Endothelial cell of umbilical vein (primary cell): Measurements from ENCODE around the gene PROB1. TPM values are rescaled to one million over a fixed set of nuclear protein-coding genes. Genes with fewer than 3 reads are reported as not detected.

ENCODE experiments used
- BruUV-seq: library from RNA; stranded (reverse); fragments of 400-500 nt; replicated peaks from 2 replicates; lab custom pipeline; 2021; lab: Mats Ljungman, UMichigan
- CTCF ChIA-PET: fragments of 300-600, 350-600 bp; sonication (Branson Sonifier 250); formaldehyde crosslinking; loops from one replicate; lab custom pipeline; 2021; ENCODE audit warnings: antibody characterized with exemption, inconsistent platforms; lab: Charles Lee
- POLR2A ChIA-PET: fragments of 300-600, 350-600 bp; sonication (Branson Sonifier 250); formaldehyde crosslinking; loops from one replicate; lab custom pipeline; 2021; ENCODE audit warnings: antibody characterized with exemption, inconsistent platforms; lab: Charles Lee
- DNase-seq: peaks from one replicate; pipeline ENCODE4 v3.0.0-alpha.2; 2011; ENCODE audit warnings: low read depth, low spot score
- FAIRE-seq: peaks from 2 replicates; lab custom pipeline; 2011; peaks lifted over from hg19 to GRCh38; lab: Jason Lieb, UNC
- H2AFZ ChIP-seq: 2 replicates; pipeline ENCODE4 v1.6.0; 2012; ENCODE audit warnings: low read depth, low read length, control low read depth, inconsistent platforms
- H3K27ac ChIP-seq: 2 replicates; pipeline ENCODE4 v1.5.1; 2011; ENCODE audit warnings: low read depth, mild to moderate bottlenecking, control low read depth, low read length, moderate library complexity; ENCODE audit not compliant: insufficient read depth
- H3K27me3 ChIP-seq, 2 experiments: 2 replicates each; pipeline versions ENCODE4 v1.6.0 to v1.6.1; 2011; ENCODE audit warnings: low read length in 2 of 2, mixed read lengths in 1 of 2; ENCODE audit not compliant: control insufficient read depth in 2 of 2, insufficient read depth in 2 of 2
- H3K36me3 ChIP-seq, 2 experiments: 2 replicates in 1 of 2; 3 replicates in 1 of 2; pipeline ENCODE4 v1.5.1; 2011; ENCODE audit warnings: low read length in 2 of 2, mild to moderate bottlenecking in 1 of 2, moderate library complexity in 1 of 2; ENCODE audit not compliant: control insufficient read depth in 2 of 2, insufficient read depth in 2 of 2; ENCODE audit errors: extremely low read depth in 1 of 2
- H3K4me1 ChIP-seq: 3 replicates; pipeline ENCODE4 v1.5.1; 2011; ENCODE audit warnings: mild to moderate bottlenecking, low read length; ENCODE audit not compliant: control insufficient read depth, insufficient read depth; ENCODE audit errors: extremely low read depth
- H3K4me2 ChIP-seq: 2 replicates; pipeline ENCODE4 v1.6.1; 2011; ENCODE audit warnings: low read length, control low read depth, mixed read lengths; ENCODE audit not compliant: insufficient read depth
- H3K4me3 ChIP-seq, 3 experiments: fragments of 200-600 bp in 1 of 3; sonication (generic), shearing (Covaris generic) in 1 of 3; replicated peaks in 1 of 3; 2 replicates each; pipeline ENCODE4 v1.5.1; 2011 to 2016; ENCODE audit warnings: control low read depth in 3 of 3, low read length in 3 of 3, mild to moderate bottlenecking in 2 of 3, inconsistent platforms in 1 of 3, low read depth in 1 of 3, moderate library complexity in 1 of 3; ENCODE audit not compliant: insufficient read depth in 1 of 3
- H3K79me2 ChIP-seq: 2 replicates; pipeline ENCODE4 v1.6.0; 2012; ENCODE audit warnings: low read length, inconsistent platforms; ENCODE audit not compliant: control insufficient read depth, insufficient read depth
- H3K9ac ChIP-seq: replicated peaks from 2 replicates; pipeline ENCODE3; 2011; ENCODE audit warnings: low read length, control low read depth; ENCODE audit not compliant: insufficient read depth; ENCODE audit errors: extremely low read depth
- H3K9me1 ChIP-seq: replicated peaks from 3 replicates; pipeline ENCODE4 v1.6.0; 2011; ENCODE audit warnings: mild to moderate bottlenecking, low read length; ENCODE audit not compliant: control insufficient read depth, insufficient read depth; ENCODE audit errors: extremely low read depth
- H3K9me3 ChIP-seq: replicated peaks from 2 replicates; pipeline ENCODE4 v1.5.1; 2012; ENCODE audit warnings: low read length, inconsistent platforms; ENCODE audit not compliant: control insufficient read depth, insufficient read depth
- H4K20me1 ChIP-seq: replicated peaks from 2 replicates; pipeline ENCODE3; 2011; ENCODE audit warnings: mild to moderate bottlenecking, low read length; ENCODE audit not compliant: control insufficient read depth, insufficient read depth; ENCODE audit errors: extremely low read depth
- FOS ChIP-seq: IDR thresholded peaks from 2 replicates; pipeline ENCODE4 v1.6.1; 2011; ENCODE audit warnings: mild to moderate bottlenecking, low read length, moderate library complexity, borderline replicate concordance; ENCODE audit not compliant: insufficient read depth
- JUN ChIP-seq: IDR thresholded peaks from 2 replicates; pipeline ENCODE4 v1.6.1; 2011; ENCODE audit warnings: borderline replicate concordance, low read depth; ENCODE audit not compliant: insufficient read length, insufficient read depth
- MYC ChIP-seq: IDR thresholded peaks from one replicate; pipeline ENCODE4 v1.6.1; 2011; ENCODE audit warnings: mild to moderate bottlenecking, low read depth, low read length
- POLR2A ChIP-seq: IDR thresholded peaks from 2 replicates; pipeline ENCODE4 v1.6.1; 2012; ENCODE audit warnings: low read depth, mild to moderate bottlenecking, control low read depth, low read length
- POLR2AphosphoS5 ChIP-seq: IDR thresholded peaks from 2 replicates; pipeline ENCODE4 v1.6.1; 2012; ENCODE audit warnings: low read depth, mild to moderate bottlenecking, control low read depth, low read length, moderate library complexity; ENCODE audit not compliant: insufficient read depth
- dilution Hi-C: fragments of 300-500 bp; cut with MboI; formaldehyde crosslinking; loops from one replicate; pipeline ENCODE4 v1.15.0; 2019; ENCODE audit warnings: low sequenced_read_pairs; ENCODE audit not compliant: extremely low pct_ligation_motif_present
- intact Hi-C: fragments of 100-400 bp; cut with micrococcal nuclease; formaldehyde crosslinking; loops from one replicate; pipeline ENCODE4 v1.10.0; 2022
- polyA plus RNA-seq, 4 experiments: library from polyadenylated mRNA; depleted of rRNA in 3 of 4; stranded (reverse) in 3 of 4; unstranded in 1 of 4; fragments of >200 nt; gene quantifications; 2 replicates each; pipeline versions ENCODE4 v1.2.1 to v1.2.3, GENCODE V29; 2011 to 2012; ENCODE audit warnings: missing spikeins in 1 of 4
- total RNA-seq: library from RNA; stranded (reverse); gene quantifications from 2 replicates; pipeline ENCODE4 v1.2.3, GENCODE V29; 2021

Gene PROB1
- total and polyA plus RNA-seq, 2 donors (not counting 3 experiments of a cell fraction or from before 2014, with no cell fraction given) = 0.47 to 1.9 TPM

DNA sequence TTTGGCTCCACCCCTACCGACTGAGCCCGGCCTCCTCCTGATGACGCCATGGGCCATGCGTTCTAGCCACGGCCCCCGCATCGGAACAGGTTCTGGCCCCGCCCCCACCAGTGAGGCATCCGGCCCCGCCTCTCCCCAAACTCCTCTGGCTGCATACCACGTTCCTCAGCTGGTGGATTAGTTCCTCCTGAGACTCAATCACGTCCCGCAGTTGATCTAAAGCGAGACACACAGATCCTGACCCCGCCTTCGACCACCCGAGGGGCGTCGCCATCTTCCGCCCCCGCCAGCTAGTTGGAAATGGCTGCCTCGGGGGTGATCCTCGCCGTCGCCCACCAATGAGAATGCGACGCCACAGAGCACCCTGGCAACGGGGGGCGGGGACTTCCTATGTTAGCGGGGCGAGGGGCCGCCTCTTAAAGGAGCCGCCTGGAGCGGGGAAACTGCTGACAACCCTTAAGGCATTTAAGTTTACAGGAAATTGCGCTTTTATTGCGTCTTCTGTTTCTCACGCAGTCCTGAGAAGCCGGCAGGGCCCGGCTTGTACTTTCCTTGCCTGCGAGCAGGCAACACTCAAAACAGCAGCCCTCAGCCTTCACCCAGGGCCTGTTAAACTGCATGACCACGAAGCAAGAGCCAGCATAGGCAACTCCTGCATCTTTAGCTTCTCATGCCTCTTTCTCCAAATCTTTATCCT lies 9.0 kb upstream of the PROB1 start, which contains the start of gene SPATA24:
SPATA24 (minus strand) TSS at position 303 of the 697 bp plus-strand sequence; CDS start at position 274, 29 bp downstream.
- H3K79me2 ChIP-seq = no peaks in the 10 kb centered on the region
- no peaks in the 10 kb centered on the region for H3K9me3 ChIP-seq
- H3K27me3 ChIP-seq = no peaks in the 10 kb centered on the region
- no peak for TF ChIP-seq FOS
- TF ChIP-seq POLR2A = peak; percentile 51
- peak; percentile 43 for TF ChIP-seq POLR2AphosphoS5
- intact Hi-C loops (loop anchor here (10.0 kb wide), 1 partner anchor 209 kb away; the partner anchor contains the start of gene SIL1), dilution Hi-C loops (no loop called here)
- peak within 1 kb of the TSS; percentile 99 for H2AFZ ChIP-seq
- H3K4me1 ChIP-seq = peaks cover 14% of the 10 kb centered on the region
- peak within 1 kb of the TSS; percentile 92 for H3K4me2 ChIP-seq
- FAIRE-seq = peak; percentile 99
- no peaks in the 10 kb centered on the region for H3K9me1 ChIP-seq
- ChIA-PET POLR2A (interaction anchor here (0.6 to 0.9 kb wide), 3 partner anchors 58 to 205 kb away, joined by 3 to 4 read pairs (median 3); partner anchors contain the start of genes ECSCR and PAIP2), CTCF (interaction anchor here (0.9 to 1.5 kb wide), 2 partner anchors 15 to 118 kb away, joined by 3 read pairs; no protein-coding TSS in a partner anchor)
- H3K9ac ChIP-seq = peak within 1 kb of the TSS; percentile 70
- H3K27ac ChIP-seq = peak within 1 kb of the TSS; percentile 67
- no peaks in the 10 kb centered on the region for H3K36me3 ChIP-seq
- BruUV-seq = no TSS peak
- peak; percentile 98 for DNase-seq
- peak within 1 kb of the TSS; percentile 4 to 77 (median 48) for H3K4me3 ChIP-seq
- H4K20me1 ChIP-seq = no peaks in the 10 kb centered on the region

DNA sequence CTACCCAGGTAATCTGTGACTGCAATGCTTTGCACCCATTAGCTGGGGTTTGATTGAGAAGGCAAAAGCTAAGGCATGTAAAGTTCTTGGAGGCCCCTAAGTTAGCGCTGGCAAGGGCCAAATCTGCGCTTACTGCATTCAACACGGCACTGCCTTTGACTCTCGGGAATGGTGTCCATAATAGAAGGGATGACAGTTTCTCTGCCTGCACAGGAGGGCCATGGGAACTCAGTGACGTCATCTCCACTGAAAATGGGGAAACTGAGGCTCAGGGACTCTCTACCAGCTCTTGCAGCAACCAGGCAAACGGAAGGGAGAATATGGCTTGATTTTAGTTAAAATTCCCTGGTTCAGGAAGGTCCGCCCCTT lies 8.5 kb upstream of the PROB1 start:
- Histone ChIP-seq H3K27ac (peak overlapping the region; percentile 67), H3K9me3 (no peaks in the 10 kb centered on the region), H3K4me2 (peak overlapping the region; percentile 92), H4K20me1 (no peaks in the 10 kb centered on the region), H3K4me3 (peak overlapping the region; percentile 4 to 77 (median 48)), H3K36me3 (no peaks in the 10 kb centered on the region), H3K4me1 (peaks cover 14% of the 10 kb centered on the region), H2AFZ (peak overlapping the region; percentile 91), H3K79me2 (no peaks in the 10 kb centered on the region), H3K27me3 (no peaks in the 10 kb centered on the region), H3K9me1 (no peaks in the 10 kb centered on the region), H3K9ac (peak overlapping the region; percentile 70)
- ChIA-PET POLR2A (interaction anchor here (0.6 to 0.9 kb wide), 3 partner anchors 59 to 205 kb away, joined by 3 to 4 read pairs (median 3); partner anchors contain the start of genes ECSCR and PAIP2), CTCF (interaction anchor here (0.9 to 1.5 kb wide), 2 partner anchors 16 to 118 kb away, joined by 3 read pairs; no protein-coding TSS in a partner anchor)
- intact Hi-C loops (loop anchor here (10.0 kb wide), 1 partner anchor 209 kb away; the partner anchor contains the start of gene SIL1), dilution Hi-C loops (no loop called here)
- no peak for FAIRE-seq
- BruUV-seq = TSS peak; percentile 65
- peak; percentile 41 for TF ChIP-seq JUN
- no peak for TF ChIP-seq MYC
- no peak for DNase-seq
